Forelimb muscle (tissue), 1 donor: ENCODE results near the gene PSMG3. TPM values are rescaled to one million over a fixed set of nuclear protein-coding genes. Genes with fewer than 3 reads are reported as not detected.
"Not testable (repeated sequence)": the region's sequence is repeated elsewhere in the genome, so short reads cannot be mapped to it uniquely, and the experiment has no call there.

Source experiments
- DNase-seq: peaks from one replicate; pipeline ENCODE4 v3.0.0-alpha.2; 2013; ENCODE audit warnings: low read depth
- polyA plus RNA-seq: library from polyadenylated mRNA; unstranded; fragments of 120-200 nt; gene quantifications from one replicate; pipeline ENCODE4 v1.2.1, GENCODE V29; 2013; ENCODE audit not compliant: insufficient read length

PSMG3 gene
- polyA plus RNA-seq, 1 donor = 19.2 TPM

DNA sequence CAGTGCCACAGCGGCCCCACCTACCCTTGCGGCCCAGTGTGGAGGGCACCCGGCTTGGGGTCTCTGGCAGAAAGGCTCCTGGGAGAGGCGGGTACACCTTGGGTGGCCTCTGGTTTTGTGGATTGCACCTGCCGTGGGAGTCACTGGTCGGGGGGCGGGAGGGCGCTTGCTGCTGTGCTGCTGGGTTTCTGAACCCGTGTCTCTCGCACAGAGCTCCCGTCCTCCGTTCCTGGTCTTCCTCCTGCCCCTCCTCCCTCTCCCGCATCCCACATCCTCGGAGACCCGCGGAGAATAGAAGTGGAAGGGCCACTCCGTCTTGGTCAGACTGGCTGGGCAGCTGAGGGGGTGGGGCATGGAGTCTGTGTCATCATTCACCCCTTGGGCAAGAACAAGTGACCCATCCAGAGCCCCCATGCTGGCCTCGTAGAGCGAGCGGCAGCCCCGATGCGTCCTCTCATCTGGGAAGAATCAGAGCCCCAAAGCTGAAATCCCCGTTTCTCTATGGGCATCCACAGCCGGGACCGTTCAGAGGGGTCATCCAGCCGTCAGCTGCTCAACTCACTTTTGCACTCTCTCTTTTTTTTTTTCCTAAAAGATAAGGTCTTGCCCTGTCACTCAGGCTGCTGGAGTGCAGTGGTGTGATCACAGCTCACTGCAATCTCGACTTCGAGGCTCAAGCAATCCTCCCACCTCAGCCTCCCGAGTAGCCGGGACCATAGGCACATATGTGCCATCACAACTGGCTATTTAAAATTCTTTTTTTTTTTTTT, 35.3 kb downstream of the PSMG3 start:
- no peak for DNase-seq

DNA sequence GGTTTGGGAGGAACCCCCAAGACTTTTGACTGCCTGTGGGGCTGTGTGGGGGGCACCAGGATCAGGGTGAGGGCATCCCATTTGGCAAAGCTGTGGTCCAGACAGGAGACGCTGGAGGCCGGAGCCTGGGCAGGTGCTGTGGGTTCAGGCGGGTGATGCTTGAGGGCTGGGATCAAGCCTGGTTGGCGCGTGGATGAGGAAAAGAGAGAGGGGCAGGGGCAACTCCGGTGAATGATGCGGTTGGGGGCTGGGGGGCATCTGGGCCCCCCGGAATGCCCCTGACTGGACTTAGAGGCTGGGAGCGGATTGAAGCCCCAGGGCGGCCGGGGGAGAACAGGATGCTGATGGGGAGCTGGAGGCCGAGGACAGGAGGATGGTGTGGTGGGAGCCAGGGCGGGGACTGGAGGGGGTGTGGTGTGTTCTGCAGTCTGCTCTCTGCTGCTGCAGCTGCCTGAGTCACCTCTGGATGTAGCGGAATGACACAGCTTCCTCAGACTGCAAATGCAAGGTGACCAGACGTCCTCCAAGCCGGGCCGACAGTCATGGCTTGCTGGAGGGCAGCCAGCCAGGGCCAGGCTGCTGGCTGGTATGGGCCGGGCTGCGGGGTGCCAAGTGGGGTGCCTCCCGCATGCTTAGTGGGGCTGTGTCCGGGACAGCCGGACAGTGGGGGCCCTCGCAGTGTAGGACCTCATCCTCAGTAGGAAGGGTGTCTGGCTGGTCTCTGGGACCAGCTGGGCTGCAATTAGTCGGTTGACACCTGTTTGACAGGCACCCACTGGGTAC, 36.1 kb downstream of the PSMG3 start:
- no peak for DNase-seq

DNA sequence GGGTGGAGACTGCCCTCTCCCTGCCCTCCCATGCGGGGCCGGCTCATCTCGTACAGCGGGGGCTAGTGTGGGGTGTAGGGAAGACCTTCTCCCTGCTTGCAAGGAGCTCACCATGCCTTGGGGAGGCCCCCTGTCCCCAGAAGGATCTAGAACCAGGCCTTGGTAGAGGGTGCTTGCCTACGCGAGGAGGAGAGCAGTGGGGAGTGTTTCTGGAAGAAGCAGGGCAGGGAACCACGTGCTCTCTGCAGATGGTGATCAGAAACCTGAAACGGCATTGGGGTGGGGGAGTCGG, 36.6 kb downstream of the PSMG3 start:
- no peak for DNase-seq

DNA sequence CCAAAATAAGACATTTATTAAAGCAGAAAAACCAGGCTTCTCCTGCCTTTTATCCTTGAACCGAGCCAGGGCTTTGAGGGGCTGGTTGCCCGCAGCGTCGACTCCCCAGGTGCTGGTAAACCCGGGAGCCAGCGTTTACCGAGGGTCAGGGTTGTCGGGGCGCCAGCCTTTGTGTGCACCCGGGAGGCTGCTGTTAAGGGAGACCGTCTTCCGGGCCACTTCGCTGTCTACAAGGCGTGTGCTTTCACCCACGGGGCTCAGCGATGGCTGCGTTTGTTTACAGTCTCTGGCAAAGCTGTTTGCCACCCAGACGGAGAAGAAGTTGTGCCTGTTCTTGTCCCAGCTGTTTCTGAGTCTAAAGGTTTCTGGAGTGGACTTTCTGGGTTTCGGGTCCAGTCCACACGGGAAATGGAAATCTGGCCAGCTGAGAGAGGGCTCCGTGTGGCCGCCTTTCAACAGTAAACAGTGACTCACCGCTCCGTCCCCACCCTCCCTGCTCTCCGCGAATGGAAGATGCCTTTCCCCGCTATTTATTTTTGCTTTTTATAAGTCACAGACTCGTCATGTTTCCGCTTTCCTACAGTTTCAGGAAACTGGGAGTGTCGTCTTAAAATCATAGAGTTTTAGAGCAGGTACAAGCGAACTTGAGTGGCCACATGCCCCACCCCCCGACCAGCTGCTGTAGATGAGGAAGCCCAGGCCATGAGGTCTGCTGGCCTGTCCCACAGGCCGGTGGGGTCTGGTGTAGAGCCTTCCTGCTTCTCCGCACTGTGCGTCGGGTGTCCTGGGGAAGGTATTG, 37.2 kb downstream of the PSMG3 start:
- no peak for DNase-seq

DNA sequence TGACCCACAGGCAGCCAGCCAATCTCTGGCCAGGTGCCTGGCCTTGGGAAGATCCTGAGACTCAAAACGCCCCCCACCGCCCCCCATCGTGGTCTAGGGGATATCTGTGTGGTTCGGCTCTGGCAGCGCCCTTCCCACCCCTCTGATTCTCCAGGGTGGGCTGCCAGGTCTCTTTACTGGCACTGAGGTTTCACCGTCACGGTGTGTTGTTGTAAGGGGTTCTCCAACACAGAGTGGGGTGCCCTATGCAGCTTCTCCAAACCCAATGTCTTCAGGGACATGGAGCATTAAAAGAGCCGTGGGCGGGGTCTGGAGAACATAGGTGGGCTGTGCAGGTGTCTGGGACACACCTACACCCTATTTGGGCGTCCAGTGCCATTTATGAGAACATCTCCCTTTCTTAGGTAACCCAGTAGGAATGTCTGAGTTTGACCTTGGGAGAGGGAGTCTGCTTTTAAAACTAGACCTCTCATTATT, 37.8 kb downstream of the PSMG3 start:
- no peak for DNase-seq

DNA sequence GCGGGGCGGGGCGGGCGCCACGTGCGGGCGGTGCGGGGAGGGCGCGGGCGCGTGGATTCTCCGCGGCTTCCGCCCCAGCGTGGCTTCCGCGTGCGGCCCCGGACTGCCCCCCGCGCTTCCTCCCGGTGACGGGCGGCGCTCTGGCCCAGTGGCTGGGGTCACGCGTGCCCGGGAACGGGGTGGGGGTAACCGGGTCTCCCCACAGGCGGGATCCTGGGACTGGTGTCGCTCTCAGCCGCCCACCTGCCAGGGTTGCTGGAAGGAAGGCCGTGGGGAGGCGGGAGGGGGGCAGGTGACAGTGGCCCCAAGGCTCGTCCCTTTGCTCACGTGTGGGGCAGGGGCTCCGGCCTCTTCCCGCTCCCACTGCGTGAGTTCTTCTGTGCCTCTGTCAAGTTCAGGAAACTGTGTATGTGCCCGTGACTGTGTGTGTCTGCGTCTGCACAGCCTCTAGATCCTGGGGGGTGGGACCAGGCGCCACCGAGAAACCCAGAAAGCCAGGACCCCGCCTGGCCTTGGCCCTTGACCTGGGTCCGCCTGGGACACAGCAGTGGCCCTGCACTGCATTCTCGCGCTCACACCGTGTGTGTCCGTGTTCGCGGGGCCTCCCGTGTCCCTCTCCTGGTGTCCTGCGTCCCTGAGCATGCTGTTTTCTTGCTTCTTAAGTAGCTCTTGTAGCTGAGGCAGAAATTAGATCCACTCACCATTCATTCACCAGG, 38.4 kb downstream of the PSMG3 start:
- DNase-seq = no peak

DNA sequence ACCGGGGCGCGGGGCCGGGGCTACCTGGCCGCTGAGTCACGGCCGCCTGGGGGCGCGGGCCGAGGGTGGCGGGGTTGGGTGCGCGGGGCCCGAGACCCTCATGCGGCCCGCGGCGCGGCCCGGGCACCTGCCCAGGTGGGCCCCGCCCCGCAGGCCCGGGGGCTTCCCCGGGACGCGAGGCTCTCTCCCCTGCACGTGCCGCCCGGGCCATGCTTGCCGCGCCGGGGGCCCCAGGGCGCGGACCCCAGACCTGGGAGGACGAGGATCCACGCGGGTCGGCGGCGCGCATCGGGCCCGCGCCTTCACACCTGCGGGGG, 38.9 kb downstream of the PSMG3 start:
- DNase-seq = no peak

DNA sequence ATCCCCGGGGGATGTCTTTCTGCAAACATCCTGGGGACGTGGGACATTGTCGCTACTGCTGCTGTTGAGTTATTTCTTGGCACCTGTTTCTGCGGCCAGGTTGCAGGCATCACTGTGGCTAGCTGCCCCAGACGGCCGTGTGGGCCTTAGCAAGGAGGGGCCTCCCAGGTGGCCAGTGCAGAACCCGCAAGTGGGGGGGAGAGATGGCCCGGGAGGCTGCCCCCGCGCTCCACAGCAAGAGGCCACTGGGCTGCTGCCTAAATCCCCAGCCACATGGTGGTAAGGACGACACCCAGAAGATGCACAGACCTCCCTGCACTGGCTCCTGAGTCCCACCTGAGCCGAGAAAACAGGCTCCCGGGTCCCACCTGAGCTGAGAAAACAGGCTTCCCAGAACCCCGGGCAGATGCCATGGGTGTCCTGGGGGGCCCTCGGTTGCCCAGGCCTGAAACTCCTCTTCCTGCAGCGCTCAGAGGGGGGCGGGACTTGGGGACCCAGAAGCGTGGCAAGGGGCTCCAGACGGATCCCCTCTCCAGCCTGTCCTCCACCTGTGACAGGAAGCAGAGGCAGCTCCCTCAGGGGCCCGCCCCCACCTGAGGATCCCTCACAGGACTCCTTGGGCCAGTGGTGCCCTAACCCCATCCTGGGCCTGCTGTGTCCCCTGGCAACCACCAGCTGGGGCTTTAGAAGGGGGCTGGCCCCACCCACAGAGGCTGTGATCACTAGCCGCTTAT, 40.3 kb downstream of the PSMG3 start:
- DNase-seq = no peak

DNA sequence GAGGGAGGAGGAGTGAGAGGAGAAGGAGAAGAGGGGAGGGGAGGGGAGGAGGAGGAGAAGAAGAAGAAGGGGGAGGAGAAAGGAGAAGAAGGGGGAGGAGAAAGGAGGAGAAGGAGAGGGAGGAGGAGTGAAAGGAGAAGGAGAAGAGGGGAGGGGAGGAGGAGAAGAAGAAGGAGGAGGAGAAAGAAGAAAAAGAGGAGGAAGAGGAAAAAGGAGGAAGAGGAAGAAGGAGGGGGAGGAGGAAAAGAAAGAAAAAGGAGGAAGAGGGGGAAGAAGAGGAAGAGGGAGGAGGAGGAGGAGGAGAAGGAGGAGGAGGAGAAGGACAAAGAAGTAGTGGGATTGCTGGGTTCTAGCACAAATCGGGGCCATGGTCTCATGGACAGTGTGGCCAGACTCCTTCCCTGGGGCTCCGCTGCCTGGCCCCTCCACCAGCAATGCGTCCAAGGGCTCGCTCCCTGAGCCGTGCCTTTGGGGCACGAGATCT, 43.5 kb downstream of the PSMG3 start:
- no peak for DNase-seq

DNA sequence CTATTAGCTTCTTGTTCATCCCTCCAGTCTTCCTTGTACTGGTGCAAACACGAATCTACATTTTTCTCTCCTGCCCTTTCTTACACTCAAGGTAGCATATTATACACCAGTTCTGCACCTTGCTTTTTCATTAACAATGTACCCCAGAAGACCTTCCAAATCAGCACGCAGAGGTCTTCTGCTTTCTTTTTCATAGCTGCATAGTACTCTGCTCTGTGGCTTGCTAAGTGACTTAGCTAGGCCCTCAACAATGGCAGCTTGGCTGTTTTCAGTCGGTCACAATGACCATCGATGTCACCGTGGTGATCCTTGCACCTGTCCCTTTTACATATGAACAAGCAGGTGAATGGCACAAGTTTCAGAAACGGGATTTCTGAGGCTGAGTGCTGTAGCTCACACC, 44.4 kb downstream of the PSMG3 start:
- no peak for DNase-seq

DNA sequence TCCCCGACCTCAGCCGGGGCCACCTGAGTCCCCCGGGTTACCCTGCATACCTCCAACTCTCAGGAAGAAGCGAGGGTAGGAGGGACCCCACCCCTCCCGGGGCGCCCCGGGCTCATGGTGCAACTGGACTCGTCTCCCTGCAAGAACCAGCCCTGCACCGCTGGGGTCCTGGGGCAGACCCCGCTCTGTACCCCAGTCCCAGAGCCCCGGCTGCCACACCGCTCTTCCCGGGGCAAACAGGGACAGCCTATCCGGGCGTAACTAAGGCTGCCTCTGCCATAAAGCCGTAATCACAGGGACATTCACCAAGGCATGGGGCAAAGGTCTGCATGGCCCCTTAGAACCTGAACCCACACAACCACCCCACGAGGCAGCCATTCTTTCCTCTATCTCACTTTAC, 46.0 kb downstream of the PSMG3 start:
- no peak for DNase-seq

DNA sequence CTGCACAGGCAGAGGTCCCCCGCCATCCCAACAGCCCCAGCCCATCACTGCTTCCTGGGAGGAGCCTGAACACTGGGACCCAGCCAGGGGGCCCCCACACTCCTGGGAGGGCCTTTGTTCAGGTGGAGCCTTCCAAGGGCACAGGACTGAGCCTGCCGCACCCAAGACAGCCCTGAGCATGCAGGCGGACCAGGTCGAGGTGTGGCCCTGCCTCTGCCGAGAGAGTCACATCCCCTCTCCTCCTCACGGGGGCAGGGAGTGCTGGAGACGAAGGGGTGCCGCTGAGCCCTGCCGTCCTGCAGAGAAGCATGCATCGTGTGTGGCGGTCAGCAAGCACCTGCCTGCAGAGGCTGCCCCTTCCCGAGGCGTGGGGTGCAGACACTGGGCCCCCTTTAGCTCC, 46.6 kb downstream of the PSMG3 start:
- no peak for DNase-seq

DNA sequence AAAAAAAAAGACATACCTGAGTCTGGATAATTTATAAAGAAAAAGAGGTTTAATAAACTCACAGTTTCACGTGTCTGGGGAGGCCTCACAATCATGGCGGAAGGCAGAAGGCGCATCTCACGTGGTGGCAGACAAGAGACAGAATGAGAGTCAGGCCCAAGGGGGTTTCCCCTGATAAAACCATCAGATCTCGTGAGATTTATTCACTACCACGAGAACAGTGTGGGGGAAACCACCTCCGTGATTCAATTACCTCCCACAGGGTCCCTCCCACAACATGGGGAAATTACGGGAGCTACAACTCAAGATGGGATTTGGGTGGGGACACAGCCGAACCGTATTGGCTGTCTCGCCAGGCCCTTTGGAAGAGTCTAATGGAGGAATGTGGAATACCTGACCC, 48.4 kb downstream of the PSMG3 start:
- DNase-seq = no peak

DNA sequence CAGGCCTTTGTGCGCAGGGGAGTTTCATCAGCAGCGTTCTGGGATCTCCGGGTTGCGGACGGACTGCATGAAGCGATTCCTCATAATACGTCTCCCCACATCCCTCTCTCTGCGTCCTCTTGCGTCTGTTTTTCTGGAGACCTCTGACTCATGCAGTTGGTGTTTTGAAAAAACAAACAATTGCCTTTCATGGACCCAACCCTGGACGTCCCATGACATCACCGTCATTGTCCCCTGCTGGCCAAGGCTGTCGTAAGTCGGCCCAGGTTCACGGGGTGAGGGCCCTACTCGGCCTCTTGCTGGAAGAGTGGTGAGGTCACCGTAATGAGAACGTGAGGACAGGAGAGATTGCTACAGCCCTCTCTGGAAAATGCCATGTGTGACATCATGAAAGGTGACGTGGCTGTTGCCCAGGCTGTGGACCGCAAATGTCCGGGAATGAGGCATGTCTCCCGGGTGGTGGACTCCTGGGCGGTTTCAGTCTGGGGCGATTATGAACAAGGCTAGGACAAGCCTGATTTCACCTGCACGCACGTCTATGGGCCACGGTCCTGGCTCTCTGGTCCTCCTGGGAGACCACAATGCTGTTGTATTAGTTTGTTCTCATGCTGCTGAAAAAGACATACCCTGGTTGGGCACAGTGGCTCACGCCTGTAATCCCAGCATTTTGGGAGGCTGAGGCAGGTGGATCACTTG, 49.1 kb downstream of the PSMG3 start:
- DNase-seq = no peak

DNA sequence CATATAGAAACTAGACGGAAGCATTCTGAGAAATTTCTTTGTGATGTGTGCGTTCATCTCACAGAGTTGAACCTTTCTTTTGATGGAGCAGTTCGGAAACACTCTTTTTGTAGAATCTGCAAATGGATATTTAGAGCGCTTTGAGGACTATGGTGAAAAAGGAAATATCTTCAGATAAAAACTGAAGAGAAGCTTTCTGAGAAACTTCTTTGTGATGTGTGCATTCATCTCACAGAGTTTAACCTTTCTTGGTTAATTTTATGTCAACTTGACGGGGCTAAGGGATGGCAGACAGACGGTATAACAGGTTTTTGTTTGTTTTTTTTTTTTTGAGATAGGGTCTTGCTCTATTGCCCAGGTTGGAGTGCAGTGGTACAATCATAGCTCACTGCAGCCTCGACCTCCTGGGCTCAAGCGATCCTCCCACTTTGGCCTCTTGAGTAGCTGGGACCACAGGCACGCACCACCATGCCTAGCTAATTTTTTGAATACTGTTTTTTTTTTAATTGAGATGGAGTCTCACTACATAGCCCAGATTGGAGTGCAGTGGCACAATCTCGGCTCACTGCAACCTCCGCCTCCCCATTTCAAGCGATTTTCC, 50.4 kb downstream of the PSMG3 start:
- not testable (repeated sequence) for DNase-seq

Other genes starting within 250 kb of the PSMG3 start
- 6.3 TPM for gene MICALL2, start 110.6 kb downstream of the PSMG3 start, polyA plus RNA-seq
- 39.5 TPM for gene INTS1, start 65.6 kb downstream of the PSMG3 start, polyA plus RNA-seq
- gene MAFK, start 39.3 kb downstream of the PSMG3 start, polyA plus RNA-seq = 13.2 TPM
- 0.78 TPM for gene TMEM184A, start 13.8 kb downstream of the PSMG3 start, polyA plus RNA-seq
- 4.7 TPM for gene ELFN1, start 100.2 kb upstream of the PSMG3 start, polyA plus RNA-seq